ENCODE results near the gene ROCK1.
"Not testable (repeated sequence)": the region's sequence is repeated elsewhere in the genome, so short reads cannot be mapped to it uniquely, and the experiment has no call there.

The ROCK1 gene

GRCh38 chr18:21052385-21052784, 59.2 kb downstream of the ROCK1 start:
- no peak for DNase-seq (ENCODE audit: low read depth)

- no peak for DNase-seq (ENCODE audit: low read depth)
Observed at GRCh38 chr18:21051620-21052019, 60.0 kb downstream of the ROCK1 start.

GRCh38 chr18:21049306-21049705, 62.3 kb downstream of the ROCK1 start:
- DNase-seq (ENCODE audit: low read depth): no peak

- no peak for DNase-seq (ENCODE audit: low read depth)
Observed at GRCh38 chr18:21047126-21047525, 64.5 kb downstream of the ROCK1 start.

- DNase-seq (ENCODE audit: low read depth): no peak
Observed at GRCh38 chr18:21040466-21040865, 71.1 kb downstream of the ROCK1 start.

GRCh38 chr18:21038201-21038600, 73.4 kb downstream of the ROCK1 start:
- DNase-seq (ENCODE audit: low read depth): no peak

GRCh38 chr18:21031845-21032244, 79.8 kb downstream of the ROCK1 start:
- DNase-seq (ENCODE audit: low read depth): no peak

GRCh38 chr18:21018257-21018656, 93.4 kb downstream of the ROCK1 start:
- not testable (repeated sequence) for DNase-seq (ENCODE audit: low read depth)

- DNase-seq (ENCODE audit: low read depth): no peak
Observed at GRCh38 chr18:21012308-21012707, 99.3 kb downstream of the ROCK1 start.

- no peak for DNase-seq (ENCODE audit: low read depth)
Observed at GRCh38 chr18:21004726-21005125, 106.9 kb downstream of the ROCK1 start.

GRCh38 chr18:21000667-21001066, 110.9 kb downstream of the ROCK1 start:
- DNase-seq (ENCODE audit: low read depth): no peak

- no peak for DNase-seq (ENCODE audit: low read depth)
Observed at GRCh38 chr18:20997371-20997770, 114.2 kb downstream of the ROCK1 start.

GRCh38 chr18:20996418-20996817, 115.2 kb downstream of the ROCK1 start:
- DNase-seq (ENCODE audit: low read depth): no peak

GRCh38 chr18:20988726-20989125, 122.9 kb downstream of the ROCK1 start:
- no peak for DNase-seq (ENCODE audit: low read depth)

GRCh38 chr18:20975077-20975476, 136.5 kb downstream of the ROCK1 start:
- DNase-seq (ENCODE audit: low read depth): no peak

- DNase-seq (ENCODE audit: low read depth): no peak
Observed at GRCh38 chr18:20971886-20972267, 139.7 kb downstream of the ROCK1 start.

GRCh38 chr18:20966795-20967194, 144.8 kb downstream of the ROCK1 start:
- no peak for DNase-seq (ENCODE audit: low read depth)

- no peak for DNase-seq (ENCODE audit: low read depth)
Observed at GRCh38 chr18:20963027-20963426, 148.6 kb downstream of the ROCK1 start.

- no peak for DNase-seq (ENCODE audit: low read depth)
Observed at GRCh38 chr18:20960735-20961134, 150.9 kb downstream of the ROCK1 start.

GRCh38 chr18:20950827-20951226, 160.8 kb downstream of the ROCK1 start:
- not testable (repeated sequence) for DNase-seq (ENCODE audit: low read depth)
